Activated CD4-positive, alpha-beta memory T cell treated with anti-CD3 and anti-CD28 coated beads for 36 hours (primary cell): ENCODE data around the gene CAVIN2. TPM values are rescaled to one million over a fixed set of nuclear protein-coding genes. Genes with fewer than 3 reads are reported as not detected.

Source experiments
- CTCF ChIA-PET: fragments of 350-600 bp; sonication (Branson Sonifier 250); formaldehyde crosslinking; loops from one replicate; lab custom pipeline; 2021; ENCODE audit warnings: antibody characterized with exemption, inconsistent platforms; lab: Charles Lee
- POLR2A ChIA-PET: fragments of 350-600 bp; sonication (Branson Sonifier 250); formaldehyde crosslinking; loops from one replicate; lab custom pipeline; 2021; ENCODE audit warnings: antibody characterized with exemption; lab: Charles Lee
- DNase-seq: peaks from one replicate; pipeline ENCODE4 v3.0.0-alpha.2; 2020
- H3K27ac Mint-ChIP-seq: one replicate; pipeline ENCODE4 v1.8.0; 2021; ENCODE audit warnings: mixed read lengths
- H3K27me3 Mint-ChIP-seq: one replicate; pipeline ENCODE4 v1.8.0; 2021; ENCODE audit warnings: mixed read lengths
- H3K36me3 Mint-ChIP-seq: one replicate; pipeline ENCODE4 v1.8.0; 2021; ENCODE audit warnings: mixed read lengths
- H3K4me1 Mint-ChIP-seq: one replicate; pipeline ENCODE4 v1.8.0; 2021; ENCODE audit warnings: low read depth, mixed read lengths
- H3K4me3 Mint-ChIP-seq: one replicate; pipeline ENCODE4 v1.8.0; 2021; ENCODE audit warnings: mild to moderate bottlenecking, mixed read lengths
- H3K9me3 Mint-ChIP-seq: one replicate; pipeline ENCODE4 v1.8.0; 2021; ENCODE audit warnings: mixed read lengths
- intact Hi-C: fragments of 100-400 bp; cut with micrococcal nuclease; formaldehyde crosslinking; loops from one replicate; pipeline ENCODE4 v1.15.1; 2023
- total RNA-seq, 2 experiments: library from RNA; stranded (reverse); gene quantifications; one replicate each; pipeline ENCODE4 v1.2.3, GENCODE V29; 2021

The CAVIN2 gene
- not detected for total RNA-seq

GRCh38 chr2:191846515-191847476, at the start of gene CAVIN2:
TSS of gene CAVIN2 (minus strand) at chr2:191847088. CDS start at chr2:191846925, 163 bp downstream.
- Mint-ChIP-seq H3K9me3 (no peaks in the 10 kb centered on the region), H3K27ac (no peak within 1 kb of the TSS), H3K4me1 (peaks cover 9% of the 10 kb centered on the region), H3K36me3 (no peaks in the 10 kb centered on the region), H3K27me3 (peaks cover 28% of the 10 kb centered on the region), H3K4me3 (no peak within 1 kb of the TSS)
- no peak for DNase-seq
- intact Hi-C loops = no loop called here
- ChIA-PET CTCF (interaction anchor here (1.3 kb wide), 1 partner anchor 35 kb away, joined by 4 read pairs; no protein-coding TSS in a partner anchor), POLR2A (no interaction called here)

- no peaks in the 10 kb centered on the region for H3K36me3 Mint-ChIP-seq
- H3K27ac Mint-ChIP-seq = no peak overlapping the region
- DNase-seq = no peak
- H3K4me3 Mint-ChIP-seq = no peak overlapping the region
- H3K27me3 Mint-ChIP-seq = peaks cover 15% of the 10 kb centered on the region
- intact Hi-C loops = no loop called here
- H3K4me1 Mint-ChIP-seq = no peaks in the 10 kb centered on the region
- H3K9me3 Mint-ChIP-seq = no peaks in the 10 kb centered on the region
- ChIA-PET CTCF (no interaction called here), POLR2A (no interaction called here)
These were observed 48.9 kb upstream of the CAVIN2 start for GRCh38 chr2:191895743-191896142.

- H3K27me3 Mint-ChIP-seq = peaks cover 13% of the 10 kb centered on the region
- H3K9me3 Mint-ChIP-seq = no peaks in the 10 kb centered on the region
- H3K4me1 Mint-ChIP-seq = no peaks in the 10 kb centered on the region
- ChIA-PET POLR2A (no interaction called here), CTCF (no interaction called here)
- DNase-seq = no peak
- no peaks in the 10 kb centered on the region for H3K36me3 Mint-ChIP-seq
- H3K27ac Mint-ChIP-seq = no peak overlapping the region
- intact Hi-C loops = no loop called here
- no peak overlapping the region for H3K4me3 Mint-ChIP-seq
These were observed 48.3 kb upstream of the CAVIN2 start for GRCh38 chr2:191895195-191895594.

GRCh38 chr2:191894681-191895147, 47.8 kb upstream of the CAVIN2 start:
- intact Hi-C loops = no loop called here
- POLR2A ChIA-PET = no interaction called here
- CTCF ChIA-PET = no interaction called here
- no peak overlapping the region for H3K4me3 Mint-ChIP-seq
- H3K9me3 Mint-ChIP-seq = no peaks in the 10 kb centered on the region
- DNase-seq = no peak
- no peaks in the 10 kb centered on the region for H3K4me1 Mint-ChIP-seq
- no peaks in the 10 kb centered on the region for H3K36me3 Mint-ChIP-seq
- peaks cover 13% of the 10 kb centered on the region for H3K27me3 Mint-ChIP-seq
- H3K27ac Mint-ChIP-seq = no peak overlapping the region

- intact Hi-C loops = no loop called here
- no peak overlapping the region for H3K27ac Mint-ChIP-seq
- H3K36me3 Mint-ChIP-seq = no peaks in the 10 kb centered on the region
- H3K4me3 Mint-ChIP-seq = no peak overlapping the region
- H3K9me3 Mint-ChIP-seq = no peaks in the 10 kb centered on the region
- CTCF ChIA-PET = no interaction called here
- no peak for DNase-seq
- POLR2A ChIA-PET = no interaction called here
- peaks cover 8% of the 10 kb centered on the region for H3K27me3 Mint-ChIP-seq
- no peaks in the 10 kb centered on the region for H3K4me1 Mint-ChIP-seq
These were observed 45.5 kb upstream of the CAVIN2 start for GRCh38 chr2:191892391-191892790.

GRCh38 chr2:191891656-191892055, 44.8 kb upstream of the CAVIN2 start:
- Mint-ChIP-seq H3K27ac (no peak overlapping the region), H3K9me3 (no peaks in the 10 kb centered on the region), H3K27me3 (peaks cover 8% of the 10 kb centered on the region), H3K4me3 (no peak overlapping the region), H3K36me3 (no peaks in the 10 kb centered on the region), H3K4me1 (no peaks in the 10 kb centered on the region)
- ChIA-PET CTCF (no interaction called here), POLR2A (no interaction called here)
- intact Hi-C loops = no loop called here
- no peak for DNase-seq

- H3K4me1 Mint-ChIP-seq = no peaks in the 10 kb centered on the region
- POLR2A ChIA-PET = no interaction called here
- H3K36me3 Mint-ChIP-seq = no peaks in the 10 kb centered on the region
- DNase-seq = no peak
- intact Hi-C loops = no loop called here
- CTCF ChIA-PET = no interaction called here
- no peak overlapping the region for H3K4me3 Mint-ChIP-seq
- peaks cover 8% of the 10 kb centered on the region for H3K27me3 Mint-ChIP-seq
- H3K9me3 Mint-ChIP-seq = no peaks in the 10 kb centered on the region
- no peak overlapping the region for H3K27ac Mint-ChIP-seq
These were observed 43.0 kb upstream of the CAVIN2 start for GRCh38 chr2:191889931-191890330.

- no peaks in the 10 kb centered on the region for H3K36me3 Mint-ChIP-seq
- intact Hi-C loops = no loop called here
- ChIA-PET POLR2A (no interaction called here), CTCF (no interaction called here)
- no peak overlapping the region for H3K4me3 Mint-ChIP-seq
- peaks cover 8% of the 10 kb centered on the region for H3K27me3 Mint-ChIP-seq
- DNase-seq = no peak
- H3K27ac Mint-ChIP-seq = no peak overlapping the region
- no peaks in the 10 kb centered on the region for H3K9me3 Mint-ChIP-seq
- no peaks in the 10 kb centered on the region for H3K4me1 Mint-ChIP-seq
These were observed 41.7 kb upstream of the CAVIN2 start for GRCh38 chr2:191888400-191889166.

GRCh38 chr2:191885650-191886049, 38.8 kb upstream of the CAVIN2 start:
- ChIA-PET CTCF (no interaction called here), POLR2A (no interaction called here)
- no peak overlapping the region for H3K4me3 Mint-ChIP-seq
- intact Hi-C loops = no loop called here
- H3K36me3 Mint-ChIP-seq = no peaks in the 10 kb centered on the region
- H3K27me3 Mint-ChIP-seq = no peaks in the 10 kb centered on the region
- no peak for DNase-seq
- no peaks in the 10 kb centered on the region for H3K9me3 Mint-ChIP-seq
- H3K27ac Mint-ChIP-seq = no peak overlapping the region
- H3K4me1 Mint-ChIP-seq = no peaks in the 10 kb centered on the region

- no peak for DNase-seq
- intact Hi-C loops = no loop called here
- POLR2A ChIA-PET = no interaction called here
- no peaks in the 10 kb centered on the region for H3K4me1 Mint-ChIP-seq
- H3K9me3 Mint-ChIP-seq = no peaks in the 10 kb centered on the region
- no peaks in the 10 kb centered on the region for H3K27me3 Mint-ChIP-seq
- CTCF ChIA-PET = no interaction called here
- no peaks in the 10 kb centered on the region for H3K36me3 Mint-ChIP-seq
- no peak overlapping the region for H3K27ac Mint-ChIP-seq
- no peak overlapping the region for H3K4me3 Mint-ChIP-seq
These were observed 38.2 kb upstream of the CAVIN2 start for GRCh38 chr2:191885098-191885497.

- DNase-seq = no peak
- Mint-ChIP-seq H3K4me3 (no peak overlapping the region), H3K36me3 (no peaks in the 10 kb centered on the region), H3K27me3 (no peaks in the 10 kb centered on the region), H3K27ac (no peak overlapping the region), H3K4me1 (no peaks in the 10 kb centered on the region), H3K9me3 (no peaks in the 10 kb centered on the region)
- ChIA-PET CTCF (no interaction called here), POLR2A (no interaction called here)
- intact Hi-C loops = no loop called here
These were observed 35.3 kb upstream of the CAVIN2 start for GRCh38 chr2:191881982-191882816.
